DND-41 (cell line): ENCODE results near the gene TXLNA.

Experiments used
- ATAC-seq: fragments of 200-7000 bp; cut with Tn5 transposase; 3 replicates; pipeline ENCODE4 v1.9.1; 2021; ENCODE audit warnings: low read depth; ENCODE audit not compliant: insufficient read depth
- DNase-seq: peaks from one replicate; pipeline ENCODE4 v3.0.0-alpha.2; 2020
- H2AFZ ChIP-seq: 2 replicates; pipeline ENCODE4 v1.6.0; 2012; ENCODE audit warnings: low read depth, low read length
- H3K27ac ChIP-seq: 2 replicates; pipeline ENCODE4 v1.5.1; 2012; ENCODE audit warnings: low read length, inconsistent platforms
- H3K27me3 ChIP-seq: fragments of 200-600 bp; sonication (generic); 2 replicates; pipeline ENCODE4 v1.6.0; 2012; ENCODE audit warnings: low read length, mild to moderate bottlenecking, inconsistent platforms; ENCODE audit not compliant: insufficient read depth, poor library complexity
- H3K36me3 ChIP-seq: 2 replicates; pipeline ENCODE4 v1.5.1; 2012; ENCODE audit warnings: low read length, inconsistent platforms; ENCODE audit not compliant: insufficient read depth
- H3K4me1 ChIP-seq: 2 replicates; pipeline ENCODE4 v1.5.1; 2012; ENCODE audit warnings: mild to moderate bottlenecking, low read length; ENCODE audit not compliant: insufficient read depth
- H3K4me2 ChIP-seq: 2 replicates; pipeline ENCODE4 v1.6.0; 2012; ENCODE audit warnings: mild to moderate bottlenecking, moderate library complexity, low read length, inconsistent platforms; ENCODE audit not compliant: insufficient read depth
- H3K4me3 ChIP-seq, 2 experiments: fragments of 200-600 bp in 1 of 2; shearing (Covaris generic) in 1 of 2; 2 replicates each; pipeline ENCODE4 v1.5.1; 2012 to 2016; ENCODE audit warnings: inconsistent platforms in 2 of 2, low read length in 2 of 2, mild to moderate bottlenecking in 2 of 2, low read depth in 1 of 2, moderate library complexity in 1 of 2
- H3K79me2 ChIP-seq: 2 replicates; pipeline ENCODE4 v1.6.0; 2012; ENCODE audit warnings: low read length, inconsistent platforms; ENCODE audit not compliant: insufficient read depth
- H3K9ac ChIP-seq: 2 replicates; pipeline ENCODE4 v1.6.0; 2012; ENCODE audit warnings: low read depth, mild to moderate bottlenecking, inconsistent platforms, low read length, moderate library complexity
- H3K9me3 ChIP-seq: 2 replicates; pipeline ENCODE4 v1.5.1; 2012; ENCODE audit warnings: low read length, moderate library complexity, mild to moderate bottlenecking, inconsistent platforms; ENCODE audit not compliant: insufficient read depth, severe bottlenecking
- H4K20me1 ChIP-seq: 2 replicates; pipeline ENCODE4 v1.6.0; 2012; ENCODE audit warnings: low read length; ENCODE audit not compliant: insufficient read depth
- EZH2 ChIP-seq: IDR thresholded peaks from 3 replicates; pipeline ENCODE4 v1.6.1; 2012; ENCODE audit warnings: borderline replicate concordance, low read depth, mild to moderate bottlenecking, moderate library complexity, low read length, inconsistent platforms; ENCODE audit not compliant: severe bottlenecking
- TF ChIP-seq, protein P1 (sequence below): IDR thresholded peaks from 2 replicates; pipeline ENCODE4 v1.5.1; 2012; ENCODE audit warnings: borderline replicate concordance, low read length, moderate library complexity, mild to moderate bottlenecking; ENCODE audit not compliant: poor library complexity, severe bottlenecking; ENCODE audit errors: extremely low read depth

Gene TXLNA

GRCh38 chr1:32150847-32151246 lies 28.6 kb upstream of the TXLNA start:
- Histone ChIP-seq H3K4me2 (no peak overlapping the region), H3K9me3 (peaks cover 8% of the 10 kb centered on the region), H2AFZ (no peak overlapping the region), H3K27ac (no peak overlapping the region), H3K36me3 (peaks cover 22% of the 10 kb centered on the region), H3K27me3 (no peaks in the 10 kb centered on the region), H3K9ac (no peak overlapping the region), H3K4me1 (no peaks in the 10 kb centered on the region), H3K79me2 (peaks cover 89% of the 10 kb centered on the region), H4K20me1 (peaks cover 24% of the 10 kb centered on the region; the same call in 1 of the 2 replicates), H3K4me3 (no peak overlapping the region)
- ATAC-seq (no peak), DNase-seq (no peak)
- TF ChIP-seq, protein P1, sequence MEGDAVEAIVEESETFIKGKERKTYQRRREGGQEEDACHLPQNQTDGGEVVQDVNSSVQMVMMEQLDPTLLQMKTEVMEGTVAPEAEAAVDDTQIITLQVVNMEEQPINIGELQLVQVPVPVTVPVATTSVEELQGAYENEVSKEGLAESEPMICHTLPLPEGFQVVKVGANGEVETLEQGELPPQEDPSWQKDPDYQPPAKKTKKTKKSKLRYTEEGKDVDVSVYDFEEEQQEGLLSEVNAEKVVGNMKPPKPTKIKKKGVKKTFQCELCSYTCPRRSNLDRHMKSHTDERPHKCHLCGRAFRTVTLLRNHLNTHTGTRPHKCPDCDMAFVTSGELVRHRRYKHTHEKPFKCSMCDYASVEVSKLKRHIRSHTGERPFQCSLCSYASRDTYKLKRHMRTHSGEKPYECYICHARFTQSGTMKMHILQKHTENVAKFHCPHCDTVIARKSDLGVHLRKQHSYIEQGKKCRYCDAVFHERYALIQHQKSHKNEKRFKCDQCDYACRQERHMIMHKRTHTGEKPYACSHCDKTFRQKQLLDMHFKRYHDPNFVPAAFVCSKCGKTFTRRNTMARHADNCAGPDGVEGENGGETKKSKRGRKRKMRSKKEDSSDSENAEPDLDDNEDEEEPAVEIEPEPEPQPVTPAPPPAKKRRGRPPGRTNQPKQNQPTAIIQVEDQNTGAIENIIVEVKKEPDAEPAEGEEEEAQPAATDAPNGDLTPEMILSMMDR = no peak
- TF ChIP-seq EZH2 = no peak

- Histone ChIP-seq H3K4me2 (no peak overlapping the region), H3K36me3 (peaks cover 27% of the 10 kb centered on the region), H3K4me3 (no peak overlapping the region), H4K20me1 (peaks cover 24% of the 10 kb centered on the region; the same call in 1 of the 2 replicates), H3K27ac (no peak overlapping the region), H3K79me2 (peaks cover 84% of the 10 kb centered on the region), H3K27me3 (no peaks in the 10 kb centered on the region), H3K9ac (no peak overlapping the region), H2AFZ (no peak overlapping the region), H3K4me1 (no peaks in the 10 kb centered on the region), H3K9me3 (peaks cover 8% of the 10 kb centered on the region)
- DNase-seq (no peak), ATAC-seq (no peak)
- TF ChIP-seq EZH2 = no peak
- TF ChIP-seq, protein P1 = no peak
Measured at GRCh38 chr1:32151319-32151787, 28.1 kb upstream of the TXLNA start.

DNA sequence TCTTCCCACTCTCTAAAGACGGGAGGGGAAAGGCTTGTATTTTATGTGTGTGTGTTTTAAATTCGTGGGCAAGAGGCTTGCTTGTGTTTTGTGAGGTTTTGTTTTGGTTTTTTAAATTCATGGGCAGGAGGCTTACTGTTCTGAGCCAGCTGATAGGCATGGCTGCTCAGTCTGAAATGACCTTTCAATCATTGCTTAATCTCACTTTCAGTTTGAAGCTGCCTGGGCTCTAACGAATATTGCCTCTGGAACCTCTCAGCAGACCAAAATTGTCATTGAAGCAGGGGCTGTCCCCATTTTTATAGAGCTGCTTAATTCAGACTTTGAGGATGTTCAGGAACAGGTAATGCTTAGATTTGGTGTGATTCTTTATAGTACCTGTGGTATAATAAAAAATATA lies 20.3 kb upstream of the TXLNA start:
- H3K4me1 ChIP-seq = no peaks in the 10 kb centered on the region
- H4K20me1 ChIP-seq = no peaks in the 10 kb centered on the region; the same call in 1 of the 2 replicates
- no peaks in the 10 kb centered on the region for H3K9me3 ChIP-seq
- no peak for ATAC-seq
- peaks cover 89% of the 10 kb centered on the region for H3K36me3 ChIP-seq
- H3K27ac ChIP-seq = no peak overlapping the region
- H3K27me3 ChIP-seq = no peaks in the 10 kb centered on the region
- DNase-seq = no peak
- H3K4me3 ChIP-seq = no peak overlapping the region
- TF ChIP-seq EZH2 = no peak
- TF ChIP-seq, protein P1 = no peak
- H2AFZ ChIP-seq = no peak overlapping the region
- H3K4me2 ChIP-seq = no peak overlapping the region
- no peak overlapping the region for H3K9ac ChIP-seq
- H3K79me2 ChIP-seq = peaks cover 9% of the 10 kb centered on the region; the same call in 1 of the 2 replicates
